Measurements from ENCODE around the gene SRD5A2.

- TF ChIP-seq, protein P1, sequence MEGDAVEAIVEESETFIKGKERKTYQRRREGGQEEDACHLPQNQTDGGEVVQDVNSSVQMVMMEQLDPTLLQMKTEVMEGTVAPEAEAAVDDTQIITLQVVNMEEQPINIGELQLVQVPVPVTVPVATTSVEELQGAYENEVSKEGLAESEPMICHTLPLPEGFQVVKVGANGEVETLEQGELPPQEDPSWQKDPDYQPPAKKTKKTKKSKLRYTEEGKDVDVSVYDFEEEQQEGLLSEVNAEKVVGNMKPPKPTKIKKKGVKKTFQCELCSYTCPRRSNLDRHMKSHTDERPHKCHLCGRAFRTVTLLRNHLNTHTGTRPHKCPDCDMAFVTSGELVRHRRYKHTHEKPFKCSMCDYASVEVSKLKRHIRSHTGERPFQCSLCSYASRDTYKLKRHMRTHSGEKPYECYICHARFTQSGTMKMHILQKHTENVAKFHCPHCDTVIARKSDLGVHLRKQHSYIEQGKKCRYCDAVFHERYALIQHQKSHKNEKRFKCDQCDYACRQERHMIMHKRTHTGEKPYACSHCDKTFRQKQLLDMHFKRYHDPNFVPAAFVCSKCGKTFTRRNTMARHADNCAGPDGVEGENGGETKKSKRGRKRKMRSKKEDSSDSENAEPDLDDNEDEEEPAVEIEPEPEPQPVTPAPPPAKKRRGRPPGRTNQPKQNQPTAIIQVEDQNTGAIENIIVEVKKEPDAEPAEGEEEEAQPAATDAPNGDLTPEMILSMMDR (IDR thresholded peaks at IDR 0.05; ENCODE audit: insufficient read depth, low read depth, low read length) = no peak
- TF ChIP-seq EZH2 (IDR thresholded peaks at IDR 0.05; ENCODE audit: insufficient read depth, low read length) = no peak
These were observed 12.0 kb downstream of the SRD5A2 start for GRCh38 chr2:31568585-31569201.

Measured in astrocyte (in vitro differentiated cells and primary cell).